Measurements from ENCODE around the gene ZNF544.
"Not testable (repeated sequence)": the region's sequence is repeated elsewhere in the genome, so short reads cannot be mapped to it uniquely, and the experiment has no call there.

ZNF544 gene

DNA sequence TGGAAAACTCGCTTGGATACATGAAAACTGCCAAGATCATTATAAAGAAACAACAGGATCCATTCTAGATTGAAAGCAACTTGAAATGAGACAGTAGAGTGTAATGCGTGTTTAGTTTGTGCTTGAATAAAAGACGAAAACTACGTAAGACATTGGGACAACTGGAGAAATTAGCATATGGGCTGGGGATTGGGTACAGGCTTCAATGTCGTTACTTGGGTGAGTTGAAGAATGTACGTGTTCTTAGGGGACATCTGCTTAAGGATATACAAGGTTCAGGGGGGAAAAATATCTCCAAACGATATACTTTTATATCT is 76.0 kb downstream of the ZNF544 start:
- no peak for DNase-seq (ENCODE audit: low read depth)
- TF ChIP-seq, protein P1, sequence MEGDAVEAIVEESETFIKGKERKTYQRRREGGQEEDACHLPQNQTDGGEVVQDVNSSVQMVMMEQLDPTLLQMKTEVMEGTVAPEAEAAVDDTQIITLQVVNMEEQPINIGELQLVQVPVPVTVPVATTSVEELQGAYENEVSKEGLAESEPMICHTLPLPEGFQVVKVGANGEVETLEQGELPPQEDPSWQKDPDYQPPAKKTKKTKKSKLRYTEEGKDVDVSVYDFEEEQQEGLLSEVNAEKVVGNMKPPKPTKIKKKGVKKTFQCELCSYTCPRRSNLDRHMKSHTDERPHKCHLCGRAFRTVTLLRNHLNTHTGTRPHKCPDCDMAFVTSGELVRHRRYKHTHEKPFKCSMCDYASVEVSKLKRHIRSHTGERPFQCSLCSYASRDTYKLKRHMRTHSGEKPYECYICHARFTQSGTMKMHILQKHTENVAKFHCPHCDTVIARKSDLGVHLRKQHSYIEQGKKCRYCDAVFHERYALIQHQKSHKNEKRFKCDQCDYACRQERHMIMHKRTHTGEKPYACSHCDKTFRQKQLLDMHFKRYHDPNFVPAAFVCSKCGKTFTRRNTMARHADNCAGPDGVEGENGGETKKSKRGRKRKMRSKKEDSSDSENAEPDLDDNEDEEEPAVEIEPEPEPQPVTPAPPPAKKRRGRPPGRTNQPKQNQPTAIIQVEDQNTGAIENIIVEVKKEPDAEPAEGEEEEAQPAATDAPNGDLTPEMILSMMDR (conservative IDR thresholded peaks at IDR 0.05; ENCODE audit: low read length): no peak
- H3K4me3 ChIP-seq (ENCODE audit: low read length): peak overlapping the region; percentile 91

- TF ChIP-seq, protein P1 (conservative IDR thresholded peaks at IDR 0.05; ENCODE audit: low read length): no peak; the same call in 1 of the 2 replicates
- peak within 1 kb of the TSS; percentile 91 for H3K4me3 ChIP-seq (ENCODE audit: low read length)
- peak; percentile 97 for DNase-seq (ENCODE audit: low read depth)
These were observed 76.6 kb downstream of the ZNF544 start, which contains the start of gene ERVK3-1 for GRCh38 chr19:58305065-58305931. TSS of gene ERVK3-1 (plus strand) at chr19:58305377. CDS start at chr19:58312169, 6,792 bp downstream.

GRCh38 chr19:58305932-58306323 is 77.2 kb downstream of the ZNF544 start:
- no peak for DNase-seq (ENCODE audit: low read depth)
- H3K4me3 ChIP-seq (ENCODE audit: low read length): peak overlapping the region; percentile 91
- TF ChIP-seq, protein P1 (conservative IDR thresholded peaks at IDR 0.05; ENCODE audit: low read length): no peak

- TF ChIP-seq, protein P1 (conservative IDR thresholded peaks at IDR 0.05; ENCODE audit: low read length): no peak
- DNase-seq (ENCODE audit: low read depth): no peak
- H3K4me3 ChIP-seq (ENCODE audit: low read length): no peak overlapping the region
These were observed 79.0 kb downstream of the ZNF544 start for GRCh38 chr19:58307736-58308135.

DNA sequence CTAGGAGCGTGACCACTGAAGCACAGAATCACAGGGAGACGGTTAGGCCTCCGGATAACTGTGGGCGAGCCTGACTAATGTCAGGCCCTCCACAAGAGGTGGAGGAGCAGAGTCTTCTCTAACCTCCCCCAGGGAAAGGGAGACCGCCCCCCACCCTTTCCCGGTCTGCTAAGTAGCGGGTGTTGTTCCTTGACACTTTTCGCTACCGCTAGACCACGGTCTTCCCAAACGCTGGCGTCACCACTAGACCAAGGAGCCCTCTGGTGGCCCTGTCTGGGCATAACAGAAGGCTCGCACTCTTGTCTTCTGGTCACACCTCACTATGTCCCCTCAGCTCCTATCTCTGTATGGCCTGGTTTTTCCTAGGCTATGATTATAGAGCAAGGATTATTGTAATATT is 82.0 kb downstream of the ZNF544 start:
- not testable (repeated sequence) for H3K4me3 ChIP-seq (ENCODE audit: low read length); DNase-seq (ENCODE audit: low read depth)
- TF ChIP-seq, protein P1 (conservative IDR thresholded peaks at IDR 0.05; ENCODE audit: low read length): peak; percentile 22

DNA sequence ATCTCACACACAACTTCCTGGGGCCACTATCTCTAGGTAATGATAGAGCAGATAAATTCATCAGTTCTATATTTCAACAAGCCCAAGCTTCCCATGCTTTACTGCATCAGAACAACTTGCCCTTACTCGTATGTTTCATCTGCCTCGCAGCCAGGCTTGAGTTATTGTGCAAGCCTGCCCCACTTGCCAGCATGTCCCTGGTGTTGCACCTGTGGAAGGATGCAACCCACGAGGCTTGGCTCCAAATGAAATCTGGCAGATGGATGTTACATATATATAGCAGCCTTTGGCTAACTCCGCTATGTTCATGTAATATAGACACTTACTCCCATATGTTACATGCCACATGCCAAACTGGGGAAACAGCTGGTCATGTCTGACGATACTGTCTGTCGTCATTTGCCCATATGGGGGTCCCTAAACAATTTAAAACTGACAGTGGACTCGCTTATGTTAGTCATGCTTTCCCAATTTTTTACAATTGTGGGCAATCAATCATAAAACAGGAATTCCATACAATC is 82.7 kb downstream of the ZNF544 start:
- TF ChIP-seq, protein P1 (conservative IDR thresholded peaks at IDR 0.05; ENCODE audit: low read length): no peak
- no peak for DNase-seq (ENCODE audit: low read depth)
- no peak overlapping the region for H3K4me3 ChIP-seq (ENCODE audit: low read length)
